NCI-H2227 treated with DMSO at 0.1 percent for 48 hours (cell line): ENCODE data around the gene WHRN.

Experiments used
- DNase-seq: peaks from one replicate; lab custom pipeline; 2025; lab: John Stamatoyannopoulos, UW

The WHRN gene

GRCh38 chr9:114378883-114379282, 126.4 kb downstream of the WHRN start:
- DNase-seq = no peak

GRCh38 chr9:114378016-114378415, 127.3 kb downstream of the WHRN start:
- DNase-seq = no peak

DNA sequence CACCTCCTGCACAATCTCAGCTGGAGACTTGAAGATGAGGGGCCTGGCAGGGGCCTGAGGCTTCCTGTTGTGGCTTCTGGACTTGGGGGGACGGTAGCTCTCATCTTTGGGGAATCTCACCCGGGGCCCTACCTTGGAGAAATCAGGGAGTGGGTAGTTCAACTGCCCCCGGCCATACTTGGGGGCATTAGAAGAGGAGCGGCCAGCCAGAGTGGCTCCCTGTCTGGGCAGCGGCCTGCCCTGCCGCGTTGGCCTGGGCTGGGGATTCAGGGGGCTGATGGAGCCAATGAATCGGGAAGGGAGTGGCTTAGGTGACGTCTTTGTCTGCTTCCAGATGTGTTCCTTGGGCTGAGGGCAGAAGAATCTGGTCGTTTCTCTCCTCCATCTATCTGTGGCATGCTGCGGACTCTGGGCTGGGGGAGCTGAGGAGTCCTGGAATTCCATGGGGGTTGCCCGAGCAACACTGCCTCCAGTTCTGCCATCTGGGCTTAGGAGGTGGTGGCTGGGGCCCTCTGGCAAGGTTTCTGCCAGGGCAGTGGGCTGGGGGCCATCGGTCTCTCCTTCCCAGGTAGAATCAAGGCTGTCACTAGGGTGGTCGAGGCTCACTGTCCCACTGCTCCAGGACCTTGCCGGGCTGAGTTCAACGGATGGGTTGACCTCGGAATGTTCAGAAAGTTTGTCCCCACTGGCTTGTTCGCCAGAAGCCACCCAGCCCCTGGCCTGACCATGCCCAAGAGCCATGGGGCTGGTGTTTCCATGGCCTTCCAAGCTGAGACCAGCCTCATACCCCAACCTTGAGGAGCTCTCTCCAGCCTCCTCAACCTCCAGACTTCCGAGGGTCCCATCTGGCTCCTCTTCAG, 128.5 kb downstream of the WHRN start:
- DNase-seq = no peak

- no peak for DNase-seq
Measured at GRCh38 chr9:114375386-114376175, 129.7 kb downstream of the WHRN start.

GRCh38 chr9:114374936-114375335, 130.3 kb downstream of the WHRN start:
- no peak for DNase-seq

DNA sequence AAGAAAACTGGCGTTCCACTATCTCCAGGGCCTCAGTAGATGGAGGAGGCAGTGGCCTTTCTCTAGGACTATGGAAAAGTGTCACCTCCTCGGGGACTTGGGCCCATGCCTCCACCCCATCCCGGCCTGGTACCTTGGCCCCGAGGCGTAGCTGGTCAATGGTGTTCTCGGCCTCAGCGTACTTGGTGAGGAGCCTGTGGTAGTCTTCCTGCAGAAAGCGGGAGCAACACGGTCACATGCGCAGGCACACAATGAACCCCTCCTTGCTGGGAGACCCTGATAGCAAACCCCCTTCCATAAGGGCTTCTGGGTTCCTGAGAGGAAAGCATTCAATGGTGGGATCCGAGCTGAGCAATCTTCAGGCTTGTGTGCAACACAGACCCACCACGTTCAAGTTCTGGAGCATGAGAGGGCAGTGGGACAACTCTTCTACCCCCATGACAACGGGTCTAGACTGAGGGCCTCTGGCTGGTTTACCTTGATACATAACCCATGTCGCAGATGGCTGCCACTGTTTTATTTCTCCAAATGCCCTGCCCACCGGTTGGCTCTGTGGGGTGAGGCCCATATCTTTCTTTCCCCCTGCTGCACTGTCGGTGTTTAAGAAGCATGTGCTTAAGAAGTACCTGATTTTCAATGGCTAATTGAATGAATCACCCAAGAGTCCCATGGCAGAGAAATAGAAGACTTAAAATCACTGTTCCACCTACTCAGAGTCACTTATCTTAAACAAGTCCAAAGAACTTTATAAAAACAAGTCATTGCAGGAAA, 131.1 kb downstream of the WHRN start:
- no peak for DNase-seq

DNA sequence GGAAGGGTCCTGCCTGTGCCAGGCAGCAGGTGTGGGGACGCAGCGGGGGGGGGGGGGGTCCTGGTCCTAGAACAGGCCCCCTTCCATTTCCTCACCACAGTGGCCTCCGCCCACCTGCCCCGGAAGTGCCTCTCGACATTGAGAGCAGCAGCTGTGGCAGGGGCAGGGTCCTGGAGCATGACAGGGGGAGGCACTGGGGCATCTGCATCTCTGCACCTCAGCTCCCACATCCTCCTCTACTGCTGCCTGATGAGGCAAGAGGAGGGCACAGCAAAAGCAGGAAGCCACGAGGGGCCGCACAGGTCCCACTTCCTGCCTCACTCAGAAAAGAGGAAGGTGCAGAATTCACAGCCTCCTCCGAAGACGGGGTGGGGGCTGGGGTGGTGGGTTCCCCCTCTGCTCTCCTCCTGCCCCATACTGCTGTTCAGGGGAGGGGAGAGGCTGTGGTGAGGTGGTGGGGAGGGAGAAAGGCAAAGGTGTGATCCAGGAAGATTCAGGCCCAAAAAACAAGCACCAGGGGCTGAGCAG, 132.3 kb downstream of the WHRN start:
- DNase-seq = no peak

- DNase-seq = no peak
Measured at GRCh38 chr9:114371973-114372917, 133.0 kb downstream of the WHRN start.

GRCh38 chr9:114371343-114371944, 133.8 kb downstream of the WHRN start:
- DNase-seq = no peak

DNA sequence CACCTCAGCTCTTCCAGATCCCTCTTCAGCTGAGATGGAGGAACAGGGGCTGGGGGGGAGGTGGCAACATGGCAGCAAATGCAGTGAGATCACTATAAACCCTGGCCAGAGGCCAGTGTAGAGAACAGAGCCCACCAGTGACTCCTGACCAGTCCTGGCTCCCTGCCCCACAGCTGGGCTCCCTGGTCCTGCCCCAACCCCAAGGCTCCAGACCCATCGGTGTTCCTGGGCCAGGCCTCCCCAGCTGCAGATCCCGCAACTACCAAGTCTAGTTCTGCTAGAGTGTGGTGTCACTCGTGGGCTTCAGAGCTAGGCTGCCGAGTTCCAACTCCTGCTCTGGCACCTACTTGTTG, 134.3 kb downstream of the WHRN start:
- DNase-seq = no peak

GRCh38 chr9:114370251-114370967, 134.9 kb downstream of the WHRN start:
- DNase-seq = no peak

- no peak for DNase-seq
Measured at GRCh38 chr9:114369216-114370130, 135.8 kb downstream of the WHRN start.

DNA sequence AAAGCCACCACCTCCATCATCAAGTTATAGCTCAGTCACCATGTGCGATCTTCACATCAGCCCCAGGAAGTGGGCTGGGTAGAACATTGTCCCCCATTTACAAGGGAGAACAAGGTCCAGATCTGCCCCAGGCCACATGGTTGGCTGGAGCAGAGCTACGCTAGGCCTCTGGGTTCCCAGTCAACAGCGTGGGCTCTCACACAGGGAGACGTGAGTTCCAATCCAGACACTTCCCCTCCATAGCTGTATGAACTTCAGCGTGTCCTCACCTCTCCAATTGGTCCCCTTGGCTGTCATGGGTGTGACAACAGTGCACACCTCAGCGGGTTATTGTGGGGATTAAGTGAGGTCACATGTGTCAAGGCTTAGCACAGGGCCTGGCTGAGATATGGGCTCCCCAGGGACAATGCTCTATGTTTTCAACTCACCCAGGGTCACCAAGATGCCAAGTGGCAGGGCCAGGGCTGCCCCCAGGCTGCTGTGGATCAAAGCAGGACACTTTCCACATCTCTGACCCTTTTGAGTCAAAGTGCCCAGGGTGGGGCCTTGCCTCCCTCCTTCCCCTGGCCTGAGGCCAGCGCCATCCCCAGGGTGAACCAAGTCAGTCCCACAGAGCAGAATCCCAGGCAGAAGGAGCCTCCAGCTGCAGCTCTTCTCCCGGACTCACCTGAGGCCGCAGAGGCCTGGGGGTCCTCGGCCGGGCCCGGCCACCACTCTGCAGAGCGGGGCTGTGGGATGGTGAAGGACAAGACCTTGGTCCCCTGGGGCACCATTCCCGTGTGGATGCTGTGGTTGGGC, 137.3 kb downstream of the WHRN start:
- DNase-seq = no peak

DNA sequence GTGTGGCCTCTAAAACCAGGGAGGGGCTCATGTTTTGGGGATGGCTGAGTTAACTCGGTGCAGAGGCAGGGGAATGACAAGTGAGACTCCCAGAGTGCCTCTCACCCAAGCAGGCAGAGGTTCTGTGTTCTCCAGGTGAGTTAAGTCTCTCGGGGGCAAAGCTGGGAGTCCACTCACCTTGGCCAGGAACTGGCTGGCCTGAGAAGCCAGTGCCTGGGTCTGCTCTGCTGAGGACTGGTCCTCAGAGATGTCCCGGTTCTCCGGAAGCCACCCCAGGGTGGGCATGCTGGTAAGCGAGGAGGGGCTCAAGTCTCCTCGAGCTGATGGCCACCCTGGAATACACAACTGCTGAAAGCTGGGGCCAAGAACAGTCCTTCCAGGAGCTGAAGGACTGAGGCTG, 137.9 kb downstream of the WHRN start:
- DNase-seq = no peak

GRCh38 chr9:114366334-114367128, 138.7 kb downstream of the WHRN start:
- no peak for DNase-seq

DNA sequence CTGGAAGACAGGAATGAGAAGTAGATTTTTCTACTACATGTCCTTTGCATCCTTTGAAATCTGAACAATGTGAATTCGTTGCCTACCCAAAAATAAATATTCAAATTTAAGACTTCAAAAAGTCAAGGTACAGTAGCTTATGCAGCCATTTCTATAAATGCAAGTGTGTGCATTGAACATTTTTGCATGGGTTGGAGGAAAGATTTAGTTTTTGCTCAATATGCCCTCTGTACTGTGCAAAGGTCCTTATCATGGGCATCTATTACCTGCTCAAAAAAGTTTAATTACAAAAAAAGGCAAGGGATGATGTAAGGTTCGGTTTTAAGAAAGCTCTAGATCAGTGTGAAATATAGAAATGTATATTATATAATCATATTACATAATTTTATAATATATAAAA, 140.1 kb downstream of the WHRN start:
- no peak for DNase-seq
